Prostate gland (tissue), 2 donors: ENCODE measurements around the gene ROBO4.

Experiments
- CTCF ChIP-seq, 4 experiments: fragments of 200-600 bp in 2 of 4; fragments of 450-650 bp in 2 of 4; sonication (generic) in 2 of 4; IDR thresholded peaks; 1 replicate in 3 of 4; 2 replicates in 1 of 4; pipeline ENCODE4 v1.5.1; 2016 to 2019; ENCODE audit warnings: antibody characterized with exemption in 4 of 4, mild to moderate bottlenecking in 2 of 4, moderate library complexity in 2 of 4
- POLR2AphosphoS5 ChIP-seq: sonication (generic); formaldehyde crosslinking; IDR thresholded peaks from one replicate; pipeline ENCODE4 v1.6.1; 2017; ENCODE audit warnings: antibody characterized with exemption

- TF ChIP-seq CTCF (IDR thresholded peaks at IDR 0.05) (no peak), POLR2AphosphoS5 (no peak)
These were observed 6.2 kb downstream of the ROBO4 start for GRCh38 chr11:124891373-124891861.
